Naive B cell (primary cell): Measurements from ENCODE around the gene SH2D6. TPM values are rescaled to one million over a fixed set of nuclear protein-coding genes. Genes with fewer than 3 reads are reported as not detected.

Source experiments
- ATAC-seq, 2 donors: fragments of 150-1000 bp; cut with Tn5 transposase; 2 replicates each; pipeline ENCODE4 v1.10.0; 2021; ENCODE audit warnings: low read depth in 2 of 2, mild to moderate bottlenecking in 2 of 2, moderate library complexity in 2 of 2
- DNase-seq: peaks from one replicate; pipeline ENCODE4 v3.0.0; 2022
- H3K27ac Mint-ChIP-seq, 6 donors: one replicate each; pipeline ENCODE4 v1.8.0; 2020 to 2022; ENCODE audit warnings: mild to moderate bottlenecking in 6 of 6, mixed read lengths in 6 of 6, moderate library complexity in 5 of 6, inconsistent platforms in 2 of 6
- H3K27me3 Mint-ChIP-seq, 3 donors: one replicate each; pipeline ENCODE4 v1.8.0; 2021 to 2022; ENCODE audit warnings: mixed read lengths in 3 of 3, mild to moderate bottlenecking in 1 of 3
- H3K36me3 Mint-ChIP-seq, 2 donors: one replicate each; pipeline ENCODE4 v1.8.0; 2020 to 2022; ENCODE audit warnings: mixed read lengths in 2 of 2, inconsistent platforms in 1 of 2, mild to moderate bottlenecking in 1 of 2
- H3K4me1 Mint-ChIP-seq, 3 donors: one replicate each; pipeline ENCODE4 v1.8.0; 2020 to 2022; ENCODE audit warnings: mixed read lengths in 3 of 3, inconsistent platforms in 1 of 3, mild to moderate bottlenecking in 1 of 3, moderate library complexity in 1 of 3
- H3K4me3 Mint-ChIP-seq, 8 donors: one replicate each; pipeline ENCODE4 v1.8.0; 2020 to 2022; ENCODE audit warnings: mild to moderate bottlenecking in 8 of 8, mixed read lengths in 8 of 8, moderate library complexity in 8 of 8, inconsistent platforms in 2 of 8
- H3K9me3 Mint-ChIP-seq, 7 donors: one replicate each; pipeline ENCODE4 v1.8.0; 2020 to 2022; ENCODE audit warnings: mixed read lengths in 7 of 7, mild to moderate bottlenecking in 5 of 7, inconsistent platforms in 2 of 7, moderate library complexity in 1 of 7
- polyA plus RNA-seq, 6 donors: library from polyadenylated mRNA; unstranded; fragments of 300-500 nt; fragmentation: Illumina TruSeq; gene quantifications; one replicate each; pipeline ENCODE4 v1.2.3, GENCODE V29; 2021; ENCODE audit warnings: low read depth in 6 of 6

SH2D6 gene
- polyA plus RNA-seq, 6 donors from 2014 or later = not detected

DNA sequence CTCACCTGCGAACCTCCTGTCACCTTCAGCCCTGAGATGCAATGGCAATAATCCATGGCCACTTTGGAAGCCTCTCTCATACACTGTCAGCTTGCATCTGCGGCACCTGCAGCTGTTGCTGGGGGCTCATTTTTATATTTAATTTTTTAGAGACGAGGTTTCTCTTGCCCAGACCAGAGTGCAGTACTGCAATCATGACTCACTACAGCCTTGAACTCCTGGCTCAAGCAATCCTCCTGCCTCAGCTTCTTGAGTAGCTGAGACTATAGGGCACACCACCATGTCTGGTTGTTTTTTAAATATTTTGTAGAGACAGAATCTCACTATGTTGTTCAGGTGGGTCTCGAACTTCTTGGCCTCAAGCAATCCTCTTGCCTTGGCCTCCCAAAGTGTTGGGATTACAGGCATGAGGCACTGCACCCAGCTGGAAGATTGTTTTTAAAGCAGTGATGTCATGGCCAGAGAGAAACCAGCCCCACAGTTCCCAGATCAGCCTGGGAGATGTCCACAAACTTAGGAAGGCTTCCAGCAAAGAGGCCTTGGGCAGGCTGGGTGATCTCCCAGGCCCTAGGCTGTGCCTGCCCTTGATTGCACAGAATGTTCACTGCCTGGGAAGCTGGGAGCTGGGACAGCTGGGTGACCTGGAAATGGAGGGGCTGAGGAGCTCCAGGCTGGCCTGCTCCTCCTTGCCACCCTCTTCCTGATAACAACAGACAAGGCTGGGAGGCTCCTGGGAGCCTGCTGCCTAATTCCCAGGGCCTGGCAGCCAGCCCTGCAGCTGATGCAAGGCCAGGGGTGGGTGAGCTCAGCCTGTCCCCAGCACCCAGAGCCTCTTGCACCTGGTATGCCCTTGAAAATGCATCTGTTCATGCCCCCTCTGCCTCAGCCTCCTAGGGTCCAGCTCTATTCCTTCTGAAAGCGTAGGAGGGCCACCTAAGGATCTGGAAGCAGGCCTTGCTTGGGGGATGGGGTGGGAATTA, 27.1 kb downstream of the SH2D6 start:
- no peaks in the 10 kb centered on the region for H3K27me3 Mint-ChIP-seq
- H3K4me3 Mint-ChIP-seq = no peak overlapping the region
- peaks cover 0 to 2% (median 0%) of the 10 kb centered on the region in 3 donors for H3K4me1 Mint-ChIP-seq
- H3K27ac Mint-ChIP-seq = peak overlapping the region in 1 of 6 donors; percentile 59
- H3K36me3 Mint-ChIP-seq = no peaks in the 10 kb centered on the region
- no peak for ATAC-seq
- H3K9me3 Mint-ChIP-seq = no peaks in the 10 kb centered on the region
- DNase-seq = no peak

DNA sequence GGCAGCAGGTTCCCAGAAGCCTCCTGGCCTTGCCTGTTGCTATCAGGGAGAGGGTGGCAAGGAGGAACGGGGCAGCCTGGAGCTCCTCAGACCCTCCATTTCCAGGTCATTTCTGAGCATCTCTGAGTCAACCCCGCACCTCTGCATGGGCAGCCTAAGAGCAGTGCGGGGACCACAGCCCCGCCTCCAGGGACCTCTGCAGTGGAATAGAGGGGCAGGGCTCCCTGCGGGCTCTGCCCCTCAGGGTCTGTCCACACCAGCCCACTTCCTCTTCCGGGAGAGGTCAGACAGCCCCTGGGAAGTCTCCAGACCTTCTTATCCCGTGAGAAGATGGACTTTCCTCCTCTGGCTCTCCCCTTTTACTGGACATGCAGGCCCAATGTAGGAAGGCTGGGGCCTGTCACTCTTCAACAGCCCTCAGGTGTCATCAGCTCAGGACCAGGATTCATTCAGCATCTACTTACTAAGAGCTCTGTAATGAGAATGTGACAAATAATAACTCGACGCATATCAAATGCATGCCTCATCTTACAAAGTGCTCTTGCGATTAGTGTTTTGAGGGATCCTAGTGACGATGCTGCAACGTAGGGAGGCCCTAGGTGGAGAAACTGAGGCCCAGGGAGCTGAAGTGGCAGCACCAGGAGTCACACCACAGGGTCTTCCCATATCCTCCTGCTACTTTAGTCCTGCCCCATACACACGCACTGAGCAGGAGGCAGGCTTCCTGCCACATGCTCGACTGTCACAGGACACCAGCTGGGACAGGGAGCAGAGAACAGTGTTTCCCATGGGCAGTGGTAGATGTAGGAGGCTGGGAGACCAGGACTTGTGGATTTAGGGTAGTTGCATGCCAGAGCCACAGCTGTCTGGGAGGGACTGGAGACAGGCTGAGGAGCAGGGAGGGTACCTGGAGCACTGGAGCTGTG, 28.0 kb downstream of the SH2D6 start:
- ATAC-seq (no peak), DNase-seq (no peak)

DNA sequence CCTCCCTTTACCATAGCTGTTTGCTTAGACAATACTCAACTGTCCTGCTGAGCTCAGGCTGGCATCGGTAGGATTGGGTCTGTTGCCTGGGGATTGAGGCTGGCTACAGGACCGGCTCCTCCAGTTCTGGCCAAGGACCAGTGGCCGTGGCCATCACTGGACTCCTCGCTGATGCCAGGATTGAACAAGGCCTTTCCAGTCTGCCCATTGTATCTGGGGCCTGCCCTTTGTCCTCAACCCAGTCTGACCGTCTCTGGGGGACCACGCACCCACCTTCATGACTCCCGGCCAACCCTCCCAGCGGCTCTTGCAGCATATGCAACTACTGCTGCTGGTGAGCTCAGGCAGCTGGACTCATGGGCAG, 28.7 kb downstream of the SH2D6 start:
- no peaks in the 10 kb centered on the region for H3K27me3 Mint-ChIP-seq
- no peaks in the 10 kb centered on the region for H3K36me3 Mint-ChIP-seq
- no peaks in the 10 kb centered on the region for H3K9me3 Mint-ChIP-seq
- H3K27ac Mint-ChIP-seq = no peak overlapping the region
- no peak for DNase-seq
- no peak for ATAC-seq
- H3K4me3 Mint-ChIP-seq = no peak overlapping the region
- H3K4me1 Mint-ChIP-seq = no peaks in the 10 kb centered on the region

More for the DNA sequence above, 28.0 kb downstream of the SH2D6 start:
- Mint-ChIP-seq H3K27ac (peak overlapping the region in 2 of 6 donors; percentile 30 to 64), H3K9me3 (no peaks in the 10 kb centered on the region), H3K27me3 (no peaks in the 10 kb centered on the region), H3K4me3 (no peak overlapping the region), H3K36me3 (no peaks in the 10 kb centered on the region), H3K4me1 (peaks cover 0 to 2% (median 0%) of the 10 kb centered on the region in 3 donors)

DNA sequence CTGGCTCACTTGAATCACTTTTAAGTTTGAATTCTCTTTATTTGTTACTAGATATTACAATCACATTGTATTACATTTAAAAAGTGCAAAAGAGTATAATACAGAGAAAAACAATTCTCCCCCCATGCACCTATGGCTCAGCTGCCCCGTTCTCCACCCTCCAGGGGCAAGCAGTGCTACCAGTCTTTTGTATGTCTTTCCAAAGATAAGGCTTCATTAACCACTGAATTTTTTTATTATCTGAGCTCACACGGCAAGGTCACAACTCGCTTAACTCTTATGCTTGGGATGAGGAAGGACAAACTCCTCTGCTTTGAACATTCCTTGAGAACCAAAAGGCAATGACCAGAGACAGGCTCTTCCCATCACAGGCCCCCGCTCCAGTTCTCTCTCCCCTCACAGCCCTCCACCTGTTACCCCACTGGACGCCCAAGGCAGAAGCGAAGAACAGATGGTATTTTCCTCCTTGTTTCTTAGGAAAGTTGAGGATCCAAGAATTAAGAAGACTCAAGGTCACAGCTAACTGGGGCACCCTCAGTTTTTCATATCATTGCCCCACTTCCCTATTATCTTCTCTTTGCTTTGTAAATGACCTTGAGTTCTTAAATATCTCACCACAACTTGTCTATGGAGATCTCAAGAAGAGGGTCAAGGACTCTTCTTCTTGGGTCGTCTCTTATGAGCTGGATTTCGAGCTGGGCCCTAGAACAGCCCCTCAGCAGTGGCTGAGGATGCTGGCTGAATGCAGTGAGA, 30.1 kb downstream of the SH2D6 start:
- no peaks in the 10 kb centered on the region for H3K36me3 Mint-ChIP-seq
- peak overlapping the region in 1 of 6 donors; percentile 24 for H3K27ac Mint-ChIP-seq
- H3K9me3 Mint-ChIP-seq = no peaks in the 10 kb centered on the region
- H3K27me3 Mint-ChIP-seq = no peaks in the 10 kb centered on the region
- no peak overlapping the region for H3K4me3 Mint-ChIP-seq
- H3K4me1 Mint-ChIP-seq = no peaks in the 10 kb centered on the region
- ATAC-seq (no peak), DNase-seq (no peak)

DNA sequence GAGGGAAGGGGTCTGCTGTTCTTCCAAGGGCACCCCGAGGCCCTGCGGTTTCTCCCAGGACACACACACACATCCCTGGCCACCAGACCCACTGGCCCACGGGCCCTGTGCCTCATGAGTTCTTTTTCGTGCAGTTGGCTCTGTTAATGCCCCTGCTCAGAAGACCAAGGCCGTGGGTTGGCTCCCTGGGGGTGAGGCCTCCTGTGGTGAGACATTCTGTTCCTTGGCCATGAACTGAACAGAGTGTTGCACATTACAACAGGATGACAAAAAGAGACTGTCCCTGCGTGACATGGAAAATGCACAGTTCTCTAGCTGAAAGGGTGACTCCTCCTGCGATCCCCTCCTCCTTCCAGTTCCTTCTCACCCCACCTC, 30.7 kb downstream of the SH2D6 start:
- Mint-ChIP-seq H3K27ac (peak overlapping the region in 1 of 6 donors; percentile 3), H3K36me3 (no peaks in the 10 kb centered on the region), H3K9me3 (no peaks in the 10 kb centered on the region), H3K4me3 (no peak overlapping the region), H3K27me3 (no peaks in the 10 kb centered on the region), H3K4me1 (no peaks in the 10 kb centered on the region)
- ATAC-seq (no peak), DNase-seq (no peak)

DNA sequence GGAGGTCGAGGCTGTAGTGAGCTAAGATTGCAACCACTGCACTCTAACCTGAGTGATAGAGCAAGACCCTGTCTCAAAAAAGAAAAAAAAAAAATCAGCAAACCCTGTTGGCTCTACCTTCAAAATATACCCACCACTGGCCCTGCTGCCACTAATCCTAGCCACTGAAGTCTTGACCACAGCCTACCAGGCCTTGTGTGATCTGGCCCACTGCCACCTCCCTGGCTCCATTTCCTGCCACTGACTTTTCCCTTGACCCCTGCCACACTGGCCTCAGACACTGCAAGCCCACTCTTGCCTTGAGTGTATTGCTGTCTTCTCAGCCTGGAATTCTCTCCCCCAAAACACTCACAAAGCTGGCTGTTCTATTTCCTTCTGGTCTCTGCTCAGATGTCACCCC, 33.7 kb downstream of the SH2D6 start:
- no peaks in the 10 kb centered on the region for H3K9me3 Mint-ChIP-seq
- H3K36me3 Mint-ChIP-seq = no peaks in the 10 kb centered on the region
- no peak for ATAC-seq
- H3K4me1 Mint-ChIP-seq = no peaks in the 10 kb centered on the region
- no peak for DNase-seq
- H3K4me3 Mint-ChIP-seq = peak overlapping the region in 1 of 8 donors; percentile 47
- H3K27me3 Mint-ChIP-seq = peaks cover 0 to 9% (median 0%) of the 10 kb centered on the region in 3 donors
- no peak overlapping the region for H3K27ac Mint-ChIP-seq

DNA sequence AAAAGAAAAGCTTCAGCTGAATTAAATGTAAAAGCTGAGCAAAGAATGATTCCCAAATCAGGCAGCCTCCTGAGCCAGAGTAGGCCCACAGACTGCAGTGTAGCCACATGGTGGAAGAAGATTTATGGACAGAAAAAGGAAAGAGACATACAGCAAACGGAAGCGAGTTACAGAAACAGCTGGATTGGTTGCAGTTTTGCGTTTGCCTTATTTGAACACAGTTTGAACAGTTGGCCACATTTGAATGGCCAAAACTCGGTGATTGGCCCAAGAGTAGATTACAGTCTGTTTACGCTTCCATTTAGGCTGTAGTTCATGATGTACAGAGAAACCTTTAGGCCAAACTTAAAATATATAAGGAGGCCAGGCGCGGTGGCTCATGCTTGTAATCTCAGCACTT, 35.1 kb downstream of the SH2D6 start:
- no peaks in the 10 kb centered on the region for H3K9me3 Mint-ChIP-seq
- ATAC-seq = no peak
- H3K4me1 Mint-ChIP-seq = no peaks in the 10 kb centered on the region
- peaks cover 0 to 9% (median 0%) of the 10 kb centered on the region in 3 donors for H3K27me3 Mint-ChIP-seq
- H3K27ac Mint-ChIP-seq = no peak overlapping the region
- no peak overlapping the region for H3K4me3 Mint-ChIP-seq
- no peak for DNase-seq
- H3K36me3 Mint-ChIP-seq = no peaks in the 10 kb centered on the region

DNA sequence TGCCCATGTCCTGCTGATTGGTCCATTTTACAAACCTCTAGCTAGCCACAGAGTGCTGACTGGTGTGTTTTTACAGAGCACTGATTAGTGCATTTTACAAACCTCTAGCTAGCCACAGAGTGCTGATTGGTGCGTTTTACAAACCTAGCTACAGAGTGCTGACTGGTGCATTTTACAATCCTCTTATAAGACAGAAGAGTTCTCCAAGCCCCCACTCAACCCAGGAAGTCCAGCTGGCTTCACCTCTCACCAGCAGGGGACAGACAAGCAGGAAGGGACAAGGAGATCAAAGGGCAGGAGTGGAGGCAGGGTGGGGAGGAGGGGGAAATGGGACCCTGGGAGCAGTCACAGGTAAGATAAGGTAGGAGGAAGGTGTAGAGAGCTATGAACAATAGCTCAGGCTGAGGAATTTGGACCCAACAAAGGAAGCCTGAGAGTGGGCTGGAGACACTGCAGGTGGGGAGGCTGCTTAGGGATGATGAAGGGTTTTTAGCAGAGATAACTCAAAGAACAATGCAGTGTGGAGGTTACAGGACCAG, 37.1 kb downstream of the SH2D6 start:
- Mint-ChIP-seq H3K9me3 (no peaks in the 10 kb centered on the region), H3K36me3 (no peaks in the 10 kb centered on the region), H3K27me3 (peaks cover 0 to 9% (median 0%) of the 10 kb centered on the region in 3 donors), H3K4me3 (no peak overlapping the region), H3K27ac (peak overlapping the region in 1 of 6 donors; percentile 4), H3K4me1 (no peaks in the 10 kb centered on the region)
- DNase-seq (no peak), ATAC-seq (no peak)

DNA sequence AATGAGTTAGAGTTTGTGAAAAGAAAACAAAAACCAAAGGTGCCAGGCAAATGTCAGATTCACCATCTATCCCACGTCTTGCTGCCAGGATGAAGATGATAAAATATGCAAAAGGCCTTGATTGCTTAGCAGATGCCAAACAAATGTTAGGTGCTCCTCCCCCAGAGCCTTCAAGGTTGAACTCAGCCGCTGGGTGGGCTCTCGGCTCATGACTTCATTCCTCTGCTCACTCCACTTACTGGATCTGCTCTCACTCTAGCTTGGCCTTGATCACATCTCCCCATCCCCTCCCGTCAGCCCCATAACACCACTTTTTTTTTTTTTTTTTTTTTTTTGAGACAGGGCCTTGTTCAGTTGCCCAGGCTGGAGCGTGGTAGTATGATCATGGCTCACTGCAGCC, 38.5 kb downstream of the SH2D6 start:
- H3K4me1 Mint-ChIP-seq = no peaks in the 10 kb centered on the region

DNA sequence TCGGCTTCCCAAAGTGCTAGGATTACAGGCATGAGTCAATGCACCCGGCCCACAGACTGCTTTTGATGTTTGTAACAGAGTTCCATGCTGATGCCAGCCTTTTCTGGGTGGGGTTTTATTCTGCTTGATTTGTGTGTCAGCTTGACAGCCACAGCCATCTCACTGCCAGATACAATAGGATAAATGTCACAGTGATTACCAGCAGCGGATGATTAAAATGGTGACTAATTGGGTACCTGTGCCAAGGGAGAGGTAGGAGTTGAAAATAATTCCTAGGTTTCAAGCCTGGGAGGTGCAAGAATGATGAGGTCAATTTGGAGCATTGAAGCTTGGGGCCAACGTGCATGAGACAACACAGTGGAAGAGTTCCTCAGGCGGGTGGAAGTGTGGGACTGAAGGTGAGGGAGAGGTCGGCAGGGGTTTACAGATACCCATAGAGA, 39.4 kb downstream of the SH2D6 start:
- ATAC-seq (no peak), DNase-seq (no peak)
- Mint-ChIP-seq H3K27ac (peak overlapping the region in 1 of 6 donors; percentile 11), H3K9me3 (no peaks in the 10 kb centered on the region), H3K4me1 (no peaks in the 10 kb centered on the region), H3K4me3 (no peak overlapping the region), H3K27me3 (peaks cover 0 to 9% (median 0%) of the 10 kb centered on the region in 3 donors), H3K36me3 (no peaks in the 10 kb centered on the region)

More for the DNA sequence above, 38.5 kb downstream of the SH2D6 start:
- peaks cover 0 to 9% (median 0%) of the 10 kb centered on the region in 3 donors for H3K27me3 Mint-ChIP-seq
- H3K4me3 Mint-ChIP-seq = no peak overlapping the region
- H3K36me3 Mint-ChIP-seq = no peaks in the 10 kb centered on the region
- H3K27ac Mint-ChIP-seq = no peak overlapping the region
- no peak for DNase-seq
- H3K9me3 Mint-ChIP-seq = no peaks in the 10 kb centered on the region
- ATAC-seq = no peak

DNA sequence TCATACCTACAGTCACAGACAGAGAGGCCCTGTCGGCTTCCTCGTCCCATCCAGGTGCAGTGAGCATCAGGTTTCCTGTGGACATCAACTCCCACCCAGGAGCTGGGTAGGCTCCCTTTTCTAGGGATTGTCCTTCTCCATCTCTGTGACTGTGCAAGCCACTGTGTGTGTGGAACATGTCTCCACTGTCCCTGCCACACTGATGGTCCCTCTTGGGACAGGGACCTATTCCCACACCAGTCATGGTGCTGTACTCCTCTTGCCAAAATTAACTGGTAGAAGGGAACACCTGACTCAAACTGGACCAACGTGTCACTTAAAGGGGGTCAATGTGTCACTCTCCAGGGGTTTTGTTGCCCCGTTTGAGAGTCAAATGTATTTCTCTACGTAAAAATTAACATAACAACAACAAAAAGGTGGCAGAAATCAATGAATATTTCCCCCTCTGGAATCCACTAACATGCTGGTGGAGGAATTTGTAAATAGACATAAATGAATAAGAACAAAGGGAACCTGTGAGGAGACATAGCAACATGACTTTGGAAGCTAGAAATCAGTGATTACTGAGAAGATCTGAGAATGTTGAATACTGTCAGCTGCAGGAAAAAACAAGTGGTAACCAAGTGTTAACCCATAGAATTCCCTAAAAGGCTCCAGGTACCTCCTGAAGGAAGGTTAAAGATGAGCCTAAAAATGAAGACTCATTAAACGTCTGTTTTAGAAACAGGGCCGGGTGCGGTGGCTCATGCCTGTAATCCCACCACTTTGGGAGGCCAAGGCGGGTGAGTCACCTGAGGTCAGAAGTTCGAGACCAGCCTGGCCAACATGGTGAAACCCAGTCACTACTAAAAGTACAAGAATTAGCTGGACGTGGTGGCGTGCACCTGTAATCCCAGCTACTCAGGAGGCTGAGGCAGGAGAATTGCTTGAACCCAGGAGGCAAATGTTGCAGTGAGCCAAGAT, 40.4 kb downstream of the SH2D6 start:
- H3K27ac Mint-ChIP-seq = no peak overlapping the region

DNA sequence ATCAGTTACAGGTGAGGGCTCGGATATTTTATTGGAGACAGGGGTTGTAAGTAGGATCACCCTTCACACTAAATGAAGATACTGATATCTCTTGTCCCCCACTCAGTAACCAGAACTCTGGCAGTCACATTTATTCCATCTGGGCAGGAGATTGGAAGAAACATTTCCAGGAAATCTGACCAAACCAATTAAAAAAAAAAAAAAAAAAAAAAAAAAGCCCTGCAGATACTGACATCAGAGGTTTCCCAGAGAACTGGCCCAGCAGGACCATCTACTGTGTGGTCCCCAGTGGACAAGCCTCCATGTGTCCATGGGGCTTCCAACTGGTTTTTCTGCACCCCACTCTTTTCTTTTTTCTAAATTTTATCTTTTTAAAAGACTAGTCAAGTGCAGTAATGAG, 41.3 kb downstream of the SH2D6 start:
- DNase-seq (no peak), ATAC-seq (no peak)
- Mint-ChIP-seq H3K27ac (no peak overlapping the region), H3K4me3 (no peak overlapping the region), H3K4me1 (no peaks in the 10 kb centered on the region), H3K36me3 (no peaks in the 10 kb centered on the region), H3K27me3 (peaks cover 0 to 9% (median 0%) of the 10 kb centered on the region in 3 donors), H3K9me3 (no peaks in the 10 kb centered on the region)

More for the DNA sequence above, 40.4 kb downstream of the SH2D6 start:
- ATAC-seq = no peak
- Mint-ChIP-seq H3K4me3 (no peak overlapping the region), H3K36me3 (no peaks in the 10 kb centered on the region), H3K9me3 (no peaks in the 10 kb centered on the region), H3K27me3 (peaks cover 0 to 9% (median 0%) of the 10 kb centered on the region in 3 donors), H3K4me1 (no peaks in the 10 kb centered on the region)
- no peak for DNase-seq
